ENCODE measurements around the gene DAZAP2. TPM values are rescaled to one million over a fixed set of nuclear protein-coding genes. Genes with fewer than 3 reads are reported as not detected.
A peak's percentile ranks its signal among the peaks of the same experiment; 100 is the strongest.

Gene DAZAP2
- total and polyA plus RNA-seq, 2 of the 13 experiments (the other 11 are each of a cell fraction or from before 2014, with no cell fraction given) = 64.5 to 222 TPM

GRCh38 chr12:51242120-51242519 lies 3.5 kb downstream of the DAZAP2 start:
- ATAC-seq = no peak
- H3K36me3 ChIP-seq (replicated peaks in 1 of 2; ENCODE audit: control insufficient read depth in 1 of 2, insufficient read depth in 2 of 2, low read length in 2 of 2) = peaks cover 12 to 27% of the 10 kb centered on the region in 2 experiments
- no peak for DNase-seq (ENCODE audit: low spot score)
- no peak for FAIRE-seq
- no peaks in the 10 kb centered on the region for H4K20me1 ChIP-seq (ENCODE audit: insufficient read depth, low read length)
- H3K4me1 ChIP-seq (ENCODE audit: insufficient read depth, low read length) = peaks cover 30% of the 10 kb centered on the region
- H3K9me3 ChIP-seq (ENCODE audit: low read length) = no peaks in the 10 kb centered on the region
- in situ Hi-C loops (cut with HindIII; ENCODE audit: extremely low pct_ligation_motif_present, low pct_unique_long_range_greater_than_20kb) = no loop called here
- no peaks in the 10 kb centered on the region; a peak in 1 of 5 replicates for H3K27me3 ChIP-seq (ENCODE audit: control insufficient read depth in 1 of 2, insufficient read depth in 2 of 2, low read length in 2 of 2)
- H3K9ac ChIP-seq (ENCODE audit: insufficient read depth, low read depth, low read length) = no peak overlapping the region
- H3K79me2 ChIP-seq (ENCODE audit: insufficient read depth, low read length) = peaks cover 7% of the 10 kb centered on the region
- BruUV-seq (replicated peaks) = no TSS peak
- peak in 1 of 2 experiments; percentile 39; a peak in 1 of 4 replicates for TF ChIP-seq POLR2A (IDR thresholded peaks at IDR 0.05; ENCODE audit: insufficient read depth in 1 of 2, low read depth in 2 of 2, low read length in 2 of 2)
- TF ChIP-seq, protein P1, sequence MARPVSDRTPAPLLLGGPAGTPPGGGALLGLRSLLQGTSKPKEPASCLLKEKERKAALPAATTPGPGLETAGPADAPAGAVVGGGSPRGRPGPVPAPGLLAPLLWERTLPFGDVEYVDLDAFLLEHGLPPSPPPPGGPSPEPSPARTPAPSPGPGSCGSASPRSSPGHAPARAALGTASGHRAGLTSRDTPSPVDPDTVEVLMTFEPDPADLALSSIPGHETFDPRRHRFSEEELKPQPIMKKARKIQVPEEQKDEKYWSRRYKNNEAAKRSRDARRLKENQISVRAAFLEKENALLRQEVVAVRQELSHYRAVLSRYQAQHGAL (CRISPR knock-in tag; IDR thresholded peaks at IDR 0.05; ENCODE audit: not compliant biosample characterization) = no peak
- 95% methylated on average over 7 of the region's 7 CpGs for WGBS (ENCODE audit: low lambda C conversion rate)
- H3K4me2 ChIP-seq (ENCODE audit: low read depth, low read length) = no peak overlapping the region
- H3K27ac ChIP-seq (ENCODE audit: extremely low read length, insufficient read depth, low read length) = no peak overlapping the region
- ChIA-PET POLR2A (interaction anchor here (1.0 to 1.4 kb wide), 2 partner anchors 24 to 25 kb away, joined by 3 to 5 read pairs; partner anchors contain the start of gene POU6F1), CTCF (ENCODE audit: low intra/inter-chr PET ratio, low total read pairs) (no interaction called here)
- intact Hi-C loops (cut with micrococcal nuclease; ENCODE audit: unreplicated experiment) = loop anchor here (10.0 kb wide), 1 partner anchor 197 kb away; the partner anchor contains the start of gene LETMD1
- H2AFZ ChIP-seq (ENCODE audit: low read length) = no peak overlapping the region
- H3K4me3 ChIP-seq (replicated peaks in 1 of 3; ENCODE audit: insufficient read depth in 1 of 3, low read depth in 2 of 3, low read length in 3 of 3) = no peak overlapping the region

DNA sequence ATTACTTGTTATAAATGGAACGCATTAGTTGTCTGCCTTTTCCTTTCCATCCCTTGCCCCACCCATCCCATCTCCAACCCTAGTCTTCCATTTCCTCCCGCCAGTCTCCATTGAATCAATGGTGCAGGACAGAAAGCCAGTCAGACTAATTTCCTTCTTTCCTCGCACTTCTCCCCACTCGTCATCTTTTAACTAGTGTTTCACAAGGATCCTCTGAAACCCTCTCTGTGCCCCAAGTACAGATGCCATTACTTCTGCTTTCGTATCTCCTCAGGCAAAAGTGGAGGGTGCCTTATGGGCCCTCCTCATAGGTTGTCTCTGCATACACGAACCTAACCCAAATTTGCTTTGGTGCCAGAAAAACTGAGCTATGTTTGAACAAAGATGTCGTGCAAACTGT lies 4.2 kb downstream of the DAZAP2 start:
- no peak for TF ChIP-seq U2AF2 (IDR thresholded peaks at IDR 0.05; ENCODE audit: low read depth, low read length)
- 0 out of 2 replicates have a peak, but pooled peaks have one; percentile 4 for TF ChIP-seq RBFOX2 (IDR thresholded peaks at IDR 0.05; ENCODE audit: low read depth, low read length)
- H2AFZ ChIP-seq (ENCODE audit: low read length) = no peak overlapping the region
- H3K4me3 ChIP-seq (replicated peaks in 1 of 3; ENCODE audit: insufficient read depth in 1 of 3, low read depth in 2 of 3, low read length in 3 of 3) = no peak overlapping the region
- peaks cover 36% of the 10 kb centered on the region for H3K4me1 ChIP-seq (ENCODE audit: insufficient read depth, low read length)
- POLR2A ChIA-PET = no interaction called here
- H3K79me2 ChIP-seq (ENCODE audit: insufficient read depth, low read length) = peaks cover 7% of the 10 kb centered on the region
- no peaks in the 10 kb centered on the region for H4K20me1 ChIP-seq (ENCODE audit: insufficient read depth, low read length)
- intact Hi-C loops (cut with micrococcal nuclease; ENCODE audit: unreplicated experiment) (loop anchor here (10.0 kb wide), 1 partner anchor 198 kb away; the partner anchor contains the start of gene LETMD1), in situ Hi-C loops (cut with HindIII; ENCODE audit: extremely low pct_ligation_motif_present, low pct_unique_long_range_greater_than_20kb) (no loop called here)
- 95% methylated on average over 7 of the region's 7 CpGs for WGBS (ENCODE audit: low lambda C conversion rate)
- H3K4me2 ChIP-seq (ENCODE audit: low read depth, low read length) = no peak overlapping the region
- DNase-seq (ENCODE audit: low spot score) = no peak
- no peak overlapping the region for H3K9ac ChIP-seq (ENCODE audit: insufficient read depth, low read depth, low read length)
- no peaks in the 10 kb centered on the region for H3K9me3 ChIP-seq (ENCODE audit: low read length)
- CTCF ChIA-PET (ENCODE audit: low intra/inter-chr PET ratio, low total read pairs) = no interaction called here
- FAIRE-seq = no peak
- H3K36me3 ChIP-seq (replicated peaks in 1 of 2; ENCODE audit: control insufficient read depth in 1 of 2, insufficient read depth in 2 of 2, low read length in 2 of 2) = peaks cover 12 to 27% of the 10 kb centered on the region in 2 experiments
- no peak overlapping the region for H3K27ac ChIP-seq (ENCODE audit: extremely low read length, insufficient read depth, low read length)
- no peaks in the 10 kb centered on the region; a peak in 1 of 5 replicates for H3K27me3 ChIP-seq (ENCODE audit: control insufficient read depth in 1 of 2, insufficient read depth in 2 of 2, low read length in 2 of 2)
- BruUV-seq (replicated peaks) = TSS peak; percentile 5
- no peak for ATAC-seq

Measured in HepG2 (cell line).